Left ventricle myocardium inferior (tissue), 1 donor: ENCODE data around the gene PHF12. TPM values are rescaled to one million over a fixed set of nuclear protein-coding genes. Genes with fewer than 3 reads are reported as not detected.

Experiments used
- DNase-seq: peaks from one replicate; pipeline ENCODE4 v3.0.0-alpha.2; 2020
- H3K27ac ChIP-seq: fragments of 200-600 bp; replicated peaks from 2 replicates; pipeline ENCODE4 v1.8.0; 2021
- H3K27me3 ChIP-seq: fragments of 200-600 bp; 2 replicates; pipeline ENCODE4 v1.8.0; 2021; ENCODE audit warnings: low read depth
- H3K36me3 ChIP-seq: fragments of 200-600 bp; 2 replicates; pipeline ENCODE4 v1.8.0; 2021
- H3K4me1 ChIP-seq: fragments of 200-600 bp; 2 replicates; pipeline ENCODE4 v1.8.0; 2021
- H3K4me3 ChIP-seq: fragments of 200-600 bp; 2 replicates; pipeline ENCODE4 v1.8.0; 2021; ENCODE audit warnings: mild to moderate bottlenecking, moderate library complexity
- H3K9me3 ChIP-seq: fragments of 200-600 bp; replicated peaks from 2 replicates; pipeline ENCODE4 v1.8.0; 2021
- intact Hi-C: fragments of 100-400 bp; cut with micrococcal nuclease; formaldehyde crosslinking; loops from one replicate; pipeline ENCODE4 v1.11.0; 2022
- total RNA-seq: library from RNA; stranded (reverse); fragmentation: NEBNext Ultra II Directional; extraction: Animal tissue kit (Norgen Biotek cat#: 25700); gene quantifications from one replicate; pipeline ENCODE4 v1.2.1, GENCODE V29; 2021
- TF ChIP-seq, protein P1 (sequence below): fragments of 200-600 bp; IDR thresholded peaks from 2 replicates; pipeline ENCODE4 v1.8.0; 2021; ENCODE audit warnings: antibody characterized with exemption, mild to moderate bottlenecking, borderline replicate concordance
- donor health status: DM: no; HTN: yes; CAD: no; lungs with severe emphysema.

Gene PHF12
- total RNA-seq, 1 donor from 2014 or later, result 17.2 TPM

DNA sequence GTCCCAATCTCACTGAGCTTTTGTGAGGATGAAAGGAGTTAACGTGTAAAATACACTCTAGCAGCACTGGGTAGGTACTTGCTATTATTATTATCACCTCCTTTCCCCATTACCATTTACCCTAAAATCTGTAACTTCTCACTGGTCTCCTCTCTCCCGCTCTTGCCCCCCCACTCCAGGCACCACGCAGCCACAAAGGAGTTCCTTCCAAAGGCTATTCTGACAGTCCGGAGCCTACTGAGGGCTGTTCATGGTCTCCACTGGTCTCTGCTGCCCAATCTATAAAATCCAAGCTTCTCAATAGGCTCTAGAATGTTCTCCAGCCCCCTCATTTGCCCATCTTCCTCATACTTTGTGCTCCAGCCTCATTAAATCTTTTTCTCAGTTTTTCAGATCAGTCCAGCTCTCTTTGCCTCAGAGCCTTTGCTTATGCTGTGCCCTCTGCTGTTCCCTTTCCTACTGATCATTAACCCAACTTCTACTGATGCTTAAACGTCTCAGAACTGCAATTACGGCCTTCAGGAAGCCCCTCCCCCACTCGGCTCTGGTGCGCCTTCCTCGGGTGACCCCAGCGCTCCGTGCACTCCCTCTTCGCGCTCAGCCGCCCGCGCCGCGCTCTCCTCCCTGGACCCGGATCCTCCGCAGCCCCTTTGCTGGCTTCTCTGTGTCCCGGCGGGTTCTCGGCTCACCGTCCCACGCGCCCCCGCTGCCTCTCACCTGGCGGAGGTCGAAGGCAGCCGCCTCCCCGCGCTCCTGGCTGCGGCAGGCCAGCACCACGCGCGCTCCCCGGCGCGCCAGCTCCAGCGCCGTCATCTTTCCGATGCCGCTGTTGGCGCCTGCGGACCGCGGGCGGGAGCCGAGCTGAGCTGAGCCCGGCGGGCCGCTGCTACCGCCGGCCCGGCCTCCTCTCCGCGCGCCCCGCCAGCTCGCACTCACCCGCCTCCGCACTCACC lies 49.2 kb downstream of the PHF12 start:
- Histone ChIP-seq H3K27me3 (no peaks in the 10 kb centered on the region), H3K9me3 (no peaks in the 10 kb centered on the region), H3K27ac (peak overlapping the region; percentile 85), H3K4me3 (peak overlapping the region; percentile 83), H3K4me1 (peaks cover 51% of the 10 kb centered on the region), H3K36me3 (peaks cover 17% of the 10 kb centered on the region)
- intact Hi-C loops, result no loop called here
- TF ChIP-seq, protein P1, sequence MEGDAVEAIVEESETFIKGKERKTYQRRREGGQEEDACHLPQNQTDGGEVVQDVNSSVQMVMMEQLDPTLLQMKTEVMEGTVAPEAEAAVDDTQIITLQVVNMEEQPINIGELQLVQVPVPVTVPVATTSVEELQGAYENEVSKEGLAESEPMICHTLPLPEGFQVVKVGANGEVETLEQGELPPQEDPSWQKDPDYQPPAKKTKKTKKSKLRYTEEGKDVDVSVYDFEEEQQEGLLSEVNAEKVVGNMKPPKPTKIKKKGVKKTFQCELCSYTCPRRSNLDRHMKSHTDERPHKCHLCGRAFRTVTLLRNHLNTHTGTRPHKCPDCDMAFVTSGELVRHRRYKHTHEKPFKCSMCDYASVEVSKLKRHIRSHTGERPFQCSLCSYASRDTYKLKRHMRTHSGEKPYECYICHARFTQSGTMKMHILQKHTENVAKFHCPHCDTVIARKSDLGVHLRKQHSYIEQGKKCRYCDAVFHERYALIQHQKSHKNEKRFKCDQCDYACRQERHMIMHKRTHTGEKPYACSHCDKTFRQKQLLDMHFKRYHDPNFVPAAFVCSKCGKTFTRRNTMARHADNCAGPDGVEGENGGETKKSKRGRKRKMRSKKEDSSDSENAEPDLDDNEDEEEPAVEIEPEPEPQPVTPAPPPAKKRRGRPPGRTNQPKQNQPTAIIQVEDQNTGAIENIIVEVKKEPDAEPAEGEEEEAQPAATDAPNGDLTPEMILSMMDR, result no peak
- DNase-seq, result peak; percentile 48

DNA sequence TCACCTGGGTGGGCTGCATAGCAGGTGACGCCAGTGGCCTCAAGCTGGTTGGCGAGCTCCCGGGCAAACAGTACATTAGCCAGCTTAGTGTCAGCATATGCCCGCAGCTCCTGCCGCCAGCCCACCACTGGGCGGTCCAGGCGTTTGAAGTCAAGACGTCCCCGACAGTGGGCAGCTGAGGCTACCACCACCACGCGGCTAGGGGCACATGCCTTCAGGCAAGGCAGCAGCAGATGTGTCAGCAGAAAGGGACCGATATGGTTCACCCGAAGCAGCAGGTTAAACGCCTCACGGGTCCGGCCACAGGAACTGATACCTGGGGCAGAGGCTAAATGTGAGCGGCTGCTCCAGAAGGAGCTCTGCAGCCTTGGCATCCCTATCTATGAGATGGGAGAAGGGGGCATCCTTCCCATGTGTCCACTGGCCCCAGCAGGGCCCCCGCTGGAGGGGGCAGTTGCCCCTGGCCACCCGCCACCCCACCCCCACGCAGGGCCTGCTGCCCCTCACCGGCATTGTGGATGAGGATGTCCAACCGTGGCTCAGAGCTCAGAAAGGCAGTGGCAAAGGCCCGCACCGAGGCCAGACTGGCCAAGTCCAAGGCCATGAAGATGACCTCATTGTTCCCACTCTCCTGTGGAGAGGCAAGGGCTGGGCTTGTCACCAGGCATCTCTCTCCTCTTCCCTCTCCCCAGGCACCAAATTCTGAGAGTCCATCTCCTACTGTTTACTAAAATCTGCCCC lies 50.2 kb downstream of the PHF12 start:
- no peaks in the 10 kb centered on the region for H3K9me3 ChIP-seq
- no peak for DNase-seq
- H3K27ac ChIP-seq, result no peak overlapping the region
- H3K4me3 ChIP-seq, result no peak overlapping the region
- H3K36me3 ChIP-seq, result peaks cover 7% of the 10 kb centered on the region
- H3K27me3 ChIP-seq, result no peaks in the 10 kb centered on the region
- TF ChIP-seq, protein P1, result no peak
- intact Hi-C loops, result no loop called here
- peaks cover 52% of the 10 kb centered on the region for H3K4me1 ChIP-seq

DNA sequence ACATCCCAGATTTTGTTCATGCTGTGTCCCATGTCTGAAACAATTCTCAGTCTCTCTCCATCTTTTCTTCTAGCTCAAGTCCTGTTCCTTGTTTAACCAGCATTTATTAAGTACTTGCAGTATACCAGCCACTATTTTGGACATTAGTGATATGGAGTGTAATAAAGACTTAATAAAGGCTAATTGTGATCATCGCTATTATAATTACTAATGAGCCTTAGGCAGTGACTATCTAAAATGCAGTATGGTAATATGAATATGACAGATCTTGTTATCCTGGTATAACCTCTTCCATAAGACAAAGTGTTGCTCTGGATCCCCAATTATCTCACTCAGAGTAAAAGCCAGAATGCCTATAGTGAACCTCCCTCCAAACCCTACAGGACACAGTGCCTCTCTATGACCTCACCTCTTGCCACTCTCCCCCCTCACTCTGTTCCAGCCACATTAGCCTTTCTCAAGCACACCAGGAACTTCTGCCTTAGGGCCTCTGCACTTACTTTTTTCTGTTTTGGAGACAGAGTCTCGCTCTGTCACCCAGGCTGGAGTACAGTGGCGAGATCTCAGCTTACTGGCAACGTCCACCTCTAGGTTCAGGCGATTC lies 52.0 kb downstream of the PHF12 start:
- no peaks in the 10 kb centered on the region for H3K27me3 ChIP-seq
- H3K4me3 ChIP-seq, result no peak overlapping the region
- H3K4me1 ChIP-seq, result peaks cover 58% of the 10 kb centered on the region
- H3K27ac ChIP-seq, result no peak overlapping the region
- no peaks in the 10 kb centered on the region for H3K36me3 ChIP-seq
- intact Hi-C loops, result no loop called here
- DNase-seq, result no peak
- no peaks in the 10 kb centered on the region for H3K9me3 ChIP-seq
- TF ChIP-seq, protein P1, result no peak

DNA sequence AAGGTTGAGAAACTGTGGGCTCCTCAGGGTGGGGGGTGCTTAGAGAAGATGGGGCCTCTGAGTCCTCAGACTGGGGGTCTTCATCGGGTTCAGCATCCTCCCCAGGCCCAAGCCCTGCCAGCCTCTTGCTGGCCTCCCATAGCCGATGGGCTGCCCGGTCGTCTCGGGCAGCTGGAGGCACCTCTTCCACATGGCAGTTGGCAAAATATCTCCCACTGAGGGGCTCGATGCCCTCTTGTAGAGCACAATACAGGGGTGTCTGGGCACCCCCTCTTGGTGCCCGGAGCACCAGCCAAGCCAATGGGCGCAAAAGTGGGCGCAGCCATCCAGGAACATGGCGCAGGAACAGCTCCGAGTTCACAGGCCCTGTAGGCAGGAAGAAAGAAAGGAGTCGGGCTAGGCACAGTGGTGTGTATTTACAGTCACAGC lies 52.8 kb downstream of the PHF12 start:
- Histone ChIP-seq H3K9me3 (no peaks in the 10 kb centered on the region), H3K4me3 (no peak overlapping the region), H3K27me3 (no peaks in the 10 kb centered on the region), H3K27ac (peak overlapping the region; percentile 95), H3K4me1 (peaks cover 59% of the 10 kb centered on the region), H3K36me3 (no peaks in the 10 kb centered on the region)
- DNase-seq, result no peak
- TF ChIP-seq, protein P1, result no peak
- intact Hi-C loops, result no loop called here

DNA sequence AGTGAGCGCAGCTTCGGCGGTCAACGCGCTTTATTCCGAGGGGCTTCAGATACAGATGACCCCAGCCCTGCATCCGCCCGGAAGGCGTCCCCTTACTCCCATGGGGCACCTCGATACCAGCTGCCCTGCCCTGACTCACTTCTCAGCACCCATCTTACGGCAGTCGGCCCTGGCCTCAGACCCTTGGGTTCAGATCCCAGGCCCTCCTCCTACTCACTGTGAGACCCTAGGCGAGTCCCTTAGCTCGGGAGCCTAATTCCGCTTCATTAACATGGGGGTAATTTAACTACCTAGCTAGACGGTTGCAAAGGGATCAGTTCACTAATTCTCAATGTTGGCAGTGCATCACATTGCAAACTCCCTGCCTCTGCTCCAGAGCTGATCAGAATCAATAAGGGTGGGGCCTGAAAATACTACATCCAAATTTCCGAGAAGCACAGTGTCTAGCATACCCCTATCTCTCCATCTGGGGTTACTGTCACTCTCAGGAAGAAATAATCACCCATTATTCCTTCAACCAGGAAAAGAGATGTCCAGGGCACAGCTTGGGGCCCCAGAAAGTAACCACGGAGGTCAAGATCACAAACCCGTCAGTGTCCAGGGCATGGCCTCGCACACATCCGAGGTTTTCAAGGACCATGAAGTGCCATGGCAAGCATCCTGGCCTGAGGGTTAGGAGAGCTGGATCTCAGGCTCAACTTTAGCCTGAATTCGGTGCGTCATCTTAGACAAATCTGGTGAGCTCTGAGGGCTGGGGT lies 53.4 kb downstream of the PHF12 start:
- peak overlapping the region; percentile 95 for H3K27ac ChIP-seq
- TF ChIP-seq, protein P1, result no peak
- H3K9me3 ChIP-seq, result no peaks in the 10 kb centered on the region
- no peaks in the 10 kb centered on the region for H3K36me3 ChIP-seq
- H3K4me3 ChIP-seq, result peak overlapping the region; percentile 98
- intact Hi-C loops, result no loop called here
- peaks cover 59% of the 10 kb centered on the region for H3K4me1 ChIP-seq
- no peaks in the 10 kb centered on the region for H3K27me3 ChIP-seq
- DNase-seq, result no peak
